OCI-M2 (cell line): Measurements from ENCODE around the gene TMF1.

ENCODE experiments used
- DNase-seq: peaks from one replicate; lab custom pipeline; 2025; ENCODE audit not compliant: unreplicated experiment; lab: John Stamatoyannopoulos, UW

The TMF1 gene

GRCh38 chr3:69014022-69014580, 38.0 kb downstream of the TMF1 start:
- no peak for DNase-seq

- DNase-seq = no peak
Observed at GRCh38 chr3:69013253-69014021, 38.7 kb downstream of the TMF1 start, which contains the start of gene EOGT. Gene EOGT (minus strand): TSS chr3:69013684. CDS start chr3:69009846, 3,838 bp downstream.

- no peak for DNase-seq
Observed at GRCh38 chr3:69012800-69013252, 39.3 kb downstream of the TMF1 start.

- DNase-seq = no peak
Observed at GRCh38 chr3:69012100-69012799, 39.9 kb downstream of the TMF1 start.

GRCh38 chr3:69011096-69011730, 40.9 kb downstream of the TMF1 start:
- no peak for DNase-seq

- DNase-seq = no peak
Observed at GRCh38 chr3:69009559-69010410, 42.3 kb downstream of the TMF1 start.

GRCh38 chr3:69008980-69009379, 43.2 kb downstream of the TMF1 start:
- DNase-seq = no peak

- no peak for DNase-seq
Observed at GRCh38 chr3:69005791-69006482, 46.2 kb downstream of the TMF1 start.

- no peak for DNase-seq
Observed at GRCh38 chr3:69005071-69005790, 46.9 kb downstream of the TMF1 start.

- no peak for DNase-seq
Observed at GRCh38 chr3:69004138-69004537, 48.0 kb downstream of the TMF1 start.

GRCh38 chr3:68999605-69000004, 52.5 kb downstream of the TMF1 start:
- DNase-seq = no peak

GRCh38 chr3:68999158-68999557, 53.0 kb downstream of the TMF1 start:
- no peak for DNase-seq

GRCh38 chr3:68997887-68998286, 54.2 kb downstream of the TMF1 start:
- DNase-seq = no peak

- no peak for DNase-seq
Observed at GRCh38 chr3:68996356-68996995, 55.7 kb downstream of the TMF1 start.

- DNase-seq = no peak
Observed at GRCh38 chr3:68988740-68989139, 63.4 kb downstream of the TMF1 start.

- DNase-seq = no peak
Observed at GRCh38 chr3:68987322-68987721, 64.8 kb downstream of the TMF1 start.

GRCh38 chr3:68986496-68987208, 65.5 kb downstream of the TMF1 start:
- no peak for DNase-seq

- no peak for DNase-seq
Observed at GRCh38 chr3:68985146-68985790, 66.9 kb downstream of the TMF1 start.
